Thyroid gland (tissue), 4 donors: ENCODE measurements around the gene INPP5J. TPM values are rescaled to one million over a fixed set of nuclear protein-coding genes. Genes with fewer than 3 reads are reported as not detected.

Experiments
- DNase-seq, 2 donors: peaks; one replicate each; pipeline ENCODE4 v3.0.0-alpha.2; 2019
- H3K27ac ChIP-seq, 3 donors: fragments of 200-600 bp; sonication (generic); 1 replicate in 2 of 3; 2 replicates in 1 of 3; pipeline ENCODE4 v1.5.1; 2016 to 2019; ENCODE audit warnings: mild to moderate bottlenecking in 1 of 3, moderate library complexity in 1 of 3
- H3K27me3 ChIP-seq: fragments of 200-600 bp; sonication (generic); one replicate; pipeline ENCODE4 v1.5.1; 2019
- H3K36me3 ChIP-seq, 2 donors: fragments of 200-600 bp; sonication (generic); one replicate each; pipeline ENCODE4 v1.5.1; 2016 to 2019
- H3K4me1 ChIP-seq, 2 donors: fragments of 200-600 bp; sonication (generic); one replicate each; pipeline ENCODE4 v1.5.1; 2017 to 2019
- H3K4me3 ChIP-seq, 3 donors: fragments of 200-600 bp; sonication (generic); replicated peaks in 1 of 3; 1 replicate in 2 of 3; 2 replicates in 1 of 3; pipeline ENCODE4 v1.5.1; 2016; ENCODE audit warnings: mild to moderate bottlenecking in 1 of 3
- H3K9me3 ChIP-seq: fragments of 200-600 bp; sonication (generic); one replicate; pipeline ENCODE4 v1.5.1; 2017
- POLR2A ChIP-seq, 2 donors: fragments of 450-650 bp; IDR thresholded peaks; one replicate each; pipeline ENCODE4 v1.6.1; 2017; ENCODE audit warnings: antibody characterized with exemption in 2 of 2, mild to moderate bottlenecking in 2 of 2, moderate library complexity in 1 of 2
- WGBS, 2 donors: methylation state at CpG; one replicate each; pipeline ENCODE4 v1.1.5; 2017; 5-methylcytosine and 5-hydroxymethylcytosine counted together
- intact Hi-C: fragments of 100-400 bp; cut with DNase I; formaldehyde crosslinking; loops from one replicate; pipeline ENCODE4 v1.15.1; 2023
- total RNA-seq, 4 donors: library from RNA; depleted of rRNA; stranded (reverse); fragments of >200 nt; gene quantifications; one replicate each; pipeline ENCODE4 v1.2.3, GENCODE V29; 2016
- TF ChIP-seq, protein P1 (sequence below), 6 experiments: fragments of 200-600 bp in 3 of 6; fragments of 450-650 bp in 3 of 6; sonication (generic) in 3 of 6; IDR thresholded peaks; one replicate each; pipeline ENCODE4 v1.5.1; 2016 to 2019; ENCODE audit warnings: antibody characterized with exemption in 6 of 6, mild to moderate bottlenecking in 2 of 6, inconsistent platforms in 1 of 6, moderate library complexity in 1 of 6

Gene INPP5J
- total RNA-seq, 4 donors from 2014 or later: 180 to 665 (median 442) TPM

DNA sequence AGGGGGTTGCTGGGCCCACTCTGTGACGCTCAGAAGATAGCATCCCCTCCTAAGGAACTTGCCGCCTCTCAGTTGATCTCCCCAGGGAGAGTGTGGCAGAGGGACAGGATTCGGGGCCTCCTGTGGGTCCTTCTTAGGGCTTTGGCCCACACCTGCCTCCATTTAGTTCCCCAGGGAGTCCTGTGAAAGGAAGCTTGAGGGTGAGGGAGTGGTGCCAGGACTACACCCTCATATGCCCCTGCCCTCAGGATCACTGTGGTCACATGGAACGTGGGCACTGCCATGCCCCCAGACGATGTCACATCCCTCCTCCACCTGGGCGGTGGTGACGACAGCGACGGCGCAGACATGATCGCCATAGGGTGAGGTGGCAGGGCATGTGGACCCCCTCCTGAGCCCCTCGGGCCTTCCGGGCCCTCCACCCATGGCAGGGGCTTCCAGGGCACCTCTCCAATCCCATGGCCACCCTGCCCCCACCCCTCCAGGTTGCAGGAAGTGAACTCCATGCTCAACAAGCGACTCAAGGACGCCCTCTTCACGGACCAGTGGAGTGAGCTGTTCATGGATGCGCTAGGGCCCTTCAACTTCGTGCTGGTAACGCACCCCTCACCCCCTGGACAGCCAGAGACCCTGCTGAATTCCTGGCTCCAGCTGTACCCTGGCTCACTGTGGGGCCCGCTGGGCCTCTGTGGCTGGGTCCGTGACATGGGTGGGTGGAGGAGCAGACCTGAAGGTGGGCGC is 3.5 kb downstream of the INPP5J start:
- H3K27ac ChIP-seq: peak overlapping the region; percentile 93 to 99 (median 94)
- intact Hi-C loops: no loop called here
- WGBS, 2 donors: 20 to 63% methylated on average over 11 to 20 of the region's 22 CpGs
- no peaks in the 10 kb centered on the region for H3K27me3 ChIP-seq
- peak in 1 of 2 donors; percentile 73 for TF ChIP-seq POLR2A (IDR thresholded peaks at IDR 0.05)
- TF ChIP-seq, protein P1, sequence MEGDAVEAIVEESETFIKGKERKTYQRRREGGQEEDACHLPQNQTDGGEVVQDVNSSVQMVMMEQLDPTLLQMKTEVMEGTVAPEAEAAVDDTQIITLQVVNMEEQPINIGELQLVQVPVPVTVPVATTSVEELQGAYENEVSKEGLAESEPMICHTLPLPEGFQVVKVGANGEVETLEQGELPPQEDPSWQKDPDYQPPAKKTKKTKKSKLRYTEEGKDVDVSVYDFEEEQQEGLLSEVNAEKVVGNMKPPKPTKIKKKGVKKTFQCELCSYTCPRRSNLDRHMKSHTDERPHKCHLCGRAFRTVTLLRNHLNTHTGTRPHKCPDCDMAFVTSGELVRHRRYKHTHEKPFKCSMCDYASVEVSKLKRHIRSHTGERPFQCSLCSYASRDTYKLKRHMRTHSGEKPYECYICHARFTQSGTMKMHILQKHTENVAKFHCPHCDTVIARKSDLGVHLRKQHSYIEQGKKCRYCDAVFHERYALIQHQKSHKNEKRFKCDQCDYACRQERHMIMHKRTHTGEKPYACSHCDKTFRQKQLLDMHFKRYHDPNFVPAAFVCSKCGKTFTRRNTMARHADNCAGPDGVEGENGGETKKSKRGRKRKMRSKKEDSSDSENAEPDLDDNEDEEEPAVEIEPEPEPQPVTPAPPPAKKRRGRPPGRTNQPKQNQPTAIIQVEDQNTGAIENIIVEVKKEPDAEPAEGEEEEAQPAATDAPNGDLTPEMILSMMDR (IDR thresholded peaks at IDR 0.05): no peak
- peaks cover 0 to 8% of the 10 kb centered on the region in 2 donors for H3K36me3 ChIP-seq
- no peak overlapping the region for H3K4me3 ChIP-seq
- no peaks in the 10 kb centered on the region for H3K9me3 ChIP-seq
- peak; percentile 97 to 98 for DNase-seq
- peaks cover 74% of the 10 kb centered on the region in 2 donors for H3K4me1 ChIP-seq

DNA sequence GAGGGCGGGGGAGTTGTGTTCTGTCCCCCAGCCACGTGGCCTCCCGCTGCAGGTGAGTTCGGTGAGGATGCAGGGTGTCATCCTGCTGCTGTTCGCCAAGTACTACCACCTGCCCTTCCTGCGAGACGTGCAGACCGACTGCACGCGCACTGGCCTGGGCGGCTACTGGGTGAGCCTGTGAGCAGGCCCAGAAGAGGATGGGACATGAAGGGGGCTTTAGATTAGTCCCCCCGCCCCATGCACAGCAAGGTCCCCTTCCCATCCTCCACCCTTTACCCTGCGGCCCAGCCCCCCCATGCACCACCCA is 4.1 kb downstream of the INPP5J start:
- Histone ChIP-seq H3K27me3 (no peaks in the 10 kb centered on the region), H3K9me3 (no peaks in the 10 kb centered on the region), H3K4me1 (peaks cover 75 to 76% of the 10 kb centered on the region in 2 donors), H3K4me3 (no peak overlapping the region), H3K27ac (peak overlapping the region; percentile 93 to 99 (median 94)), H3K36me3 (peaks cover 0 to 8% of the 10 kb centered on the region in 2 donors)
- WGBS, 2 donors: 27 to 30% methylated on average over 7 to 12 of the region's 13 CpGs
- TF ChIP-seq, protein P1 (IDR thresholded peaks at IDR 0.05): no peak
- no peak for TF ChIP-seq POLR2A (IDR thresholded peaks at IDR 0.05)
- intact Hi-C loops: no loop called here
- no peak for DNase-seq

DNA sequence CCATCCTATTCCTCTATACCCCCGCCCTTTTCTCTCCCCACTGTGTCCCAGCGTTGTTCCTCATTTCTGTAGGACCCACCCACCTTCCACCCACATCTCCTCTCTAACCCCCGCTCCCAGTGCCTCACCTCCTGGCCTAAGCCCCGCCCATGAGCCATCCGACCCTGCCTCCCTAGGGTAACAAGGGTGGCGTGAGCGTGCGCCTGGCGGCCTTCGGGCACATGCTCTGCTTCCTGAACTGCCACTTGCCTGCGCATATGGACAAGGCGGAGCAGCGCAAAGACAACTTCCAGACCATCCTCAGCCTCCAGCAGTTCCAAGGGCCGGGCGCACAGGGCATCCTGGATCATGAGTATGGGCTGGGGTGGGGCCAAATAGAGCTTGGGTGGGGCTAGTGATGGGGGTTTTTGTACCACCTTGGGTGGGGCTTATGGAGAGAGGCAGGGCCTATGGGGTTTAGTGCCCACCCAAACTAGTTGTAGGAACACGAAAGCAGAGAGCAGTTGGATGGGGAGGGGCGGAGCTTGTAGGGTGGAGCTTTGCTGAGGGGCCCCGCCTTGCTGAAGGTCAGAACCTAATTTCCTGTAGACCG is 4.5 kb downstream of the INPP5J start:
- H3K27ac ChIP-seq: peak overlapping the region; percentile 93 to 99 (median 94)
- 50 to 59% methylated on average over 19 of the region's 19 CpGs for WGBS, 2 donors
- intact Hi-C loops: no loop called here

DNA sequence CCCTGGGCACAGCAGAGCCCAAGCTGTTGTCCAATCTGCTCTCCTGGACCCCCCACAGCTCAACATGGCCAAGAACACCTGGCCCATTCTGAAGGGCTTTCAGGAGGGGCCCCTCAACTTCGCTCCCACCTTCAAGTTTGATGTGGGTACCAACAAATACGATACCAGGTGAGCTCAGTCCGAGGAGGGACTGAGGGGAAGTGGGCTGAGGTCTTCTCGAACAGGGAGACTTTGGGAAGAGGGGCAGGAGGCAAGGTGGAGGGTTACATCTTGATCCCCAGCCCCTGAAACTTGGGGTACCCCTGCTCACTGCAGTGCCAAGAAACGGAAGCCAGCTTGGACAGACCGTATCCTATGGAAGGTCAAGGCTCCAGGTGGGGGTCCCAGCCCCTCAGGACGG is 5.4 kb downstream of the INPP5J start:
- TF ChIP-seq POLR2A (IDR thresholded peaks at IDR 0.05): no peak
- no peak for DNase-seq
- H3K36me3 ChIP-seq: peaks cover under 1 to 8% of the 10 kb centered on the region in 2 donors
- no peaks in the 10 kb centered on the region for H3K9me3 ChIP-seq
- no peak overlapping the region for H3K4me3 ChIP-seq
- no peaks in the 10 kb centered on the region for H3K27me3 ChIP-seq
- peaks cover 71 to 80% of the 10 kb centered on the region in 2 donors for H3K4me1 ChIP-seq
- intact Hi-C loops: no loop called here
- peak overlapping the region; percentile 93 to 99 (median 94) for H3K27ac ChIP-seq
- 95 to 98% methylated on average over 7 of the region's 7 CpGs for WGBS, 2 donors

More for the DNA sequence above, 4.5 kb downstream of the INPP5J start:
- H3K27me3 ChIP-seq: no peaks in the 10 kb centered on the region
- peaks cover 0 to 8% of the 10 kb centered on the region in 2 donors for H3K36me3 ChIP-seq
- peaks cover 72 to 76% of the 10 kb centered on the region in 2 donors for H3K4me1 ChIP-seq
- H3K9me3 ChIP-seq: no peaks in the 10 kb centered on the region
- H3K4me3 ChIP-seq: no peak overlapping the region
- TF ChIP-seq, protein P1 (IDR thresholded peaks at IDR 0.05): no peak
- TF ChIP-seq POLR2A (IDR thresholded peaks at IDR 0.05): no peak
- DNase-seq: peak; percentile 66 to 67

DNA sequence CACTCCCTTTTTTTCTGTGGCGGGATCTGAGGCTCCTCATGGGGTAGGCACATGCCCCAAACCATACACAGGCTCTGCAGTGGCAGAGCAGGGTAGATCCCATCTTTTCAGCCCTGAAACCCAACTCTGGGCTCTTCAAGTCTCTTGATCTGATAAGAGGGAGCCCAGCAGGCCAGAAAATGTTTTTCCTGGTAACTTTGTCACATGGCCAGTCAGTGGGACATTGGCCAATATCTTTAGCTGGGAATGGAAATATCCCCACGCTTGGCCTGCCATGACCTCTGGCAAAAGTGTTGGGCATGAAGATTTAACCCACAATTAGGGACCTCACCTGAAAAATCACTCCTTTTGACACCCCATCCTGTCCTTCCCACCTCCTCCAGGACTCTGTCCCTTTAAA is 8.1 kb downstream of the INPP5J start:
- Histone ChIP-seq H3K27me3 (no peaks in the 10 kb centered on the region), H3K27ac (peak overlapping the region; percentile 77 to 94 (median 93)), H3K4me1 (peaks cover 55 to 66% of the 10 kb centered on the region in 2 donors), H3K36me3 (peaks cover 10 to 22% of the 10 kb centered on the region in 2 donors), H3K4me3 (no peak overlapping the region), H3K9me3 (no peaks in the 10 kb centered on the region)
- TF ChIP-seq, protein P1 (IDR thresholded peaks at IDR 0.05): peak in 1 of 6 experiments; percentile 4
- TF ChIP-seq POLR2A (IDR thresholded peaks at IDR 0.05): peak in 1 of 2 donors; percentile 59
- WGBS, 2 donors: 24 to 53% methylated on average over 2 of the region's 2 CpGs
- intact Hi-C loops: no loop called here
- DNase-seq: peak; percentile 84 to 85
